Stimulated activated naive CD4-positive, alpha-beta T cell (primary cell): ENCODE results near the gene CCNB1.
"Not testable (repeated sequence)": the region's sequence is repeated elsewhere in the genome, so short reads cannot be mapped to it uniquely, and the experiment has no call there.

ENCODE experiments used
- DNase-seq, 6 experiments: peaks; one replicate each; lab custom pipeline; 2025; lab: John Stamatoyannopoulos, UW

CCNB1 gene

DNA sequence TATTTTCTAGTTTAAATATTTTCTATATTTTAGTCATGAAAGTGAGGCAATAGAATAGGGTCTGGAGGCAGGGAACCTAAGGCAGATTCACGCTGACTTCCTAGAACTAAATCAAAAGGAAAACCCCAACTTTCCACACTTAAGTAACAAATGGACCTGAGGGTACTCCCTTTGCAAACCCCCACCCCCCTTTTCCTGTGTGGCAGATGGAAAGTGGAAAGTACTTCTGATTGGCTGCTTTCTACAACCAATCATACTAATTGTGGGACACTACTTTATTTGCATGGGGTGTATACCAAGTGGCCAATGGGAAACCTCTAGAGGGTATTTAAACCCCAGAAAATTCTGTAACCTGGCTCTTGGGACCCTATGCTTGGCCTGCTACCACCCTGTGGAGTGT lies 17.7 kb downstream of the CCNB1 start:
- no peak for DNase-seq

DNA sequence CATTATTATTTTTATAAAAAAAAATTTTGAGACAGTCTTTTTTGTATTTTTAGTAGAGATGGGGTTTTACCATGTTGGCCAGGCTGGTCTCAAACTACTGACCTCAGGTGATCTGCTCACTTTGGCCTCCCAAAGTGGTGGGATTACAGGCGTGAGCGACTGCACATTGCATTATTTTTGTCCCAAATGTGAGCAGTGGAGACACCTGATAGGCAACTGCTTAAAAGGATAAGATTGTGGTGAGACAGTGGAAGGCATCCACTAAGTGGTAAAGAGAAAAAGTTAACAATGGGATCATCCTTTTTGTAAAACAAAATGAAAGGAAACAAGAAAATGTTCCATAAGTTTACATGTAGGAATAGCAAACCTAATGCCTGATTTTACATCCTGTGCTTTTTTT lies 20.4 kb downstream of the CCNB1 start:
- DNase-seq, result no peak

DNA sequence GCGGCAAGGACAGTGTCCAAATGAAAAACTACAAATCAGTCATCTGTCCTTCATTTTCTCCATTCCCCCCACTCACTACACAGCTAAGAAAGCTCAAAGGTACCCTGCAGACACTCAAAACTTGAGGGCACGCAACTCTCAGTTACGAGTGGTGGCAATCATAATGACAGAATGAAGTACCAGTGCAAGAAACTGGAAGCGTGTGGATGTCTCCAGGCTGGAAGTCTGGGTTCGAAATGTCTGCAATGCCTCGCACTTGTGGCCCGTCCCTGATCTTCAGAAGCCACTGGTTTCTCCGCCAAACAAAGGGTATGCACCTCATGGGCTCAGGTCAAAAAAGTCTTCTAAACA lies 21.8 kb downstream of the CCNB1 start:
- DNase-seq, result peak in 1 of 6 experiments; percentile 39

DNA sequence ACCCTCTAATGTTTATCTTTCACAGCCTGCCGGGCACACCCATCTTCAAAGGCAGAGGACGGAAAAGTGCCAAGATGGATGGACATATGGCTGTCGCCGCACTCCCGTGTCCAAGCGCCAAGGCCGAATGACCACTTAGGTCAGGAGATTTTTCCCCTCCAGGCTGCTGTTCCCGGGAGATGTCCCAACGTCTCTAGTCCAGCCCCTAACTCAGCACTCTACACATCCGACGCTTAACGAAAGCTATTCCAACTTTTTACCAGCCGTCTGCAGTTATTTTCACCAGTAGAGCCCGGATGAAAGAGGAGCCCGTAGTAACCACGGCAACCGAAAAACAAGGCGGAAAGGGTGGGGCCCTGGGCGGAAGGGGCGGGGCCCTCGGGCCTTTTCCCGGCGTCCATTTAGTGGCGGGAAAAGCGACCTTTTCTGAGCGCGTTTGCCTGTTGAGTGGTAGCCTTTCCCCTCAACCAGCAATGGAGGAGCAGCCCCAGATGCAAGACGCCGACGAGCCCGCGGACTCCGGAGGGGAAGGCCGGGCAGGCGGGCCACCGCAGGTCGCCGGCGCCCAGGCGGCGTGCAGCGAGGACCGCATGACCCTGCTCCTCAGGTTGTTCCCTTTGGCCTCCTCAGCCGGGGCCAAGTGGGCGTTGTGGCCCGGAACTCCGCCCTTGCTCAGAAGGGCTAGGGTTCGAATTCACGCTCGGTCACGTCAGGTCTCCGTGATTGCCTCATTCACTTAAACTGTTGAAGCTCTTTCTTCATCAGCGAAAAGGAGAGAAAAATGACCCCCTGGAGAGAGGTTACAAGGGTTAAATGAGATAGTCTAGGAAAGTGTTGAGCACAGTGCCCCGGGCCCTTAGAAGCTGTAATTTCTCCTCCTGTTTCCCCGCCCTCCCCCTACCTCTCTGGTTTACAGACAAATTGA lies 22.5 kb downstream of the CCNB1 start, which contains the start of gene CENPH:
Gene CENPH, plus strand, starts transcription at position 422 of the 925 bp plus-strand sequence. Its CDS starts 52 bp downstream, at position 474.
- DNase-seq, result peak; percentile 87 to 91 (median 88)

DNA sequence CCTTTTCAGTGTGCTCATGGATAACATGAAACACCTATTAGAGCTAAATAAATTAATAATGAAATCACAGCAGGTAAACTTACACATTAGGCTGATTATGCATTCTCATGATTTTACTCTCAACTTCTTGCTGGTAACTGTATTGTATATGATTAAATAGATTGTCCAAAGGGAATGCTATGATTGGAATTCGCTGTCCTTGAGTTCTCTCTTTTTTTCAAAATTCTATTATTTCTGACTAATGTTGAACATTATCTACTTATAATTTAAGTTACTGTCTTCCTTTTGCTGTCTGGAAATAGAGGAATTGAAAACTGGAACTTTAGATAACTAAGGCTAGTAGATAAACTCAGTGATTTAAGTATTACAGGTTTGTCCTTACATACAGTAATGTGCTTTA lies 35.5 kb downstream of the CCNB1 start:
- no peak for DNase-seq

DNA sequence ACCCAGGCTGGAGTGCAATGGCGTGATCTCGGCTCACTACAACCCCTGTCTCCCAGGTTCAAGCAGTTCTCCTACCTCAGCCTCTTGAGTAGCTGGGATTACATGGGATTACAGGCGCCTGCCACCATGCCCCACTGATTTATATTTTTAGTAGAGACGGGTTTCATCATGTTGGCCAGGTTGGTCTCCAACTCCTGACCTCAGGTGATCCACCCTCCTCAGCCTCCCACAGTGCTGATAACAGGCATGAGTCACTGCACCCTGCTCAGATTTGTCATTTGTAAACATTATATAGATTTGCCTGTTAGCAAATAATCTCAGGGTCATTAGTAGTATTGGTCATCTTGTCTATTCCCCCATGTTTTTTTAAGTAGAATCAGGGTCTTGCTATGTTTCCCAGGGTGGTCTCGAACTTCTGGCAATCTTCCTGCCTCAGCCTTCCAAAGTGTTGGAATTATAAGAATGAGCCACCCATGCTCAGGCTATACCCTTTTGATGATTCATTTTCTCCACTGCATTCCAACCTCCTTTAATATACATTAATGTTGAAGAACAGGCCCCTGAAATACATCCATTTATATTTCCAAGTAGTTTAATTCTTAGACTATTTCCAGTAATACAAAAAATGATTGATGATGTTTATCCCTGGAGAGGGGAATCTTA lies 39.7 kb downstream of the CCNB1 start:
- DNase-seq, result no peak

DNA sequence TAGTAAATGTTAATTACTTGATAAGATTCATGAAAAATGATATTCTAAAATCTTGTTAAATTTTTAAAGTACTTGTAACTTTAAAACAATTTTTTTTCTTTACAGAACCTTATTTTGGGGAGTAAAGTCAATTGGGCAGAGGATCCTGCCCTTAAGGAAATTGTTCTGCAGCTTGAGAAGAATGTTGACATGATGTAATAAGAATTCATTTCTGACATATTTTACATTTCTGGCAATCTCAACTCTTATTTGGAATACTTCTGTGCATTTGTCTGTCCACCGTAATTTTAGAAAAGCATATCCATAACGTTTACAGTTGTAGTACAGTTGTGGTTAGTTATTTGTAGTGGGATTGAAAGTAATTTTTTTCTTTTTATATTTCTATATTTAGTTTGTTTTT lies 42.7 kb downstream of the CCNB1 start:
- DNase-seq, result no peak

DNA sequence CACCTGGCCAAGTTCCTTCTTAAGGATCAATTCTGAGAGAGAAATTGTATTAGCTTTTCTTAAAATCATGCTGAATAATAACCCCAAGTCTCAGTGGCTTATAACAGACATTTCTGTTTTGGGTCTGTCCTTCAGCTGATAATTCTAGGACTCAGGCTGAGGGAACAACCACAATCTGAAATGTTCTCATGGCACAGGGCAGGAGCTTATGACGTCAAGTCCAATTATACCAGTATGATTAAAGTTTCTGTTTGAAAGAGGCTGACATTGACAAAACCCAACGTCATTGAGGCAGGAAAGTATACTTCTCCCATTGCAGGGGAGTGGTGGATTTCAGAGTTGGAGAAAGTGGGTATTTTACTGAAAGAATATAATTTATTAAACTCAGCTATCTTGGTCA lies 44.2 kb downstream of the CCNB1 start:
- DNase-seq, result no peak

DNA sequence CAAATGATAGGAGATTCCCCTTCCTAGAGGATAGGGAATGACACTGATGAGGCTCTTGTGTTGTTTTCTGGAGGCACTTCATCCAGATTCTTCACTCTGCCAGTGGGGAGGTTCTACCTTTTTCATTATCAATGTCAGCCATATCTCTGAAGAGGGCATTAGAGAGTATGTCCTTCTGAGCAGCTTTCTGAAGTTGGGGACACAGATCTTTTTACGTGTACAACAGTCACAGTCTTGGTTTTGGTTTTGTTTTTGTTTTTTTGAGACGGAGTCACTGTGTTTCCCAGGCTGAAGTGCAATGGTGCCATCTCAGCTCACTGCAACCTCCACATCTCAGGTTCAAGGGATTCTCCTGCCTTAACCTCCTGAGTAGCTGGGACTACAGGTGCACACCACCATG lies 45.1 kb downstream of the CCNB1 start:
- DNase-seq, result no peak

DNA sequence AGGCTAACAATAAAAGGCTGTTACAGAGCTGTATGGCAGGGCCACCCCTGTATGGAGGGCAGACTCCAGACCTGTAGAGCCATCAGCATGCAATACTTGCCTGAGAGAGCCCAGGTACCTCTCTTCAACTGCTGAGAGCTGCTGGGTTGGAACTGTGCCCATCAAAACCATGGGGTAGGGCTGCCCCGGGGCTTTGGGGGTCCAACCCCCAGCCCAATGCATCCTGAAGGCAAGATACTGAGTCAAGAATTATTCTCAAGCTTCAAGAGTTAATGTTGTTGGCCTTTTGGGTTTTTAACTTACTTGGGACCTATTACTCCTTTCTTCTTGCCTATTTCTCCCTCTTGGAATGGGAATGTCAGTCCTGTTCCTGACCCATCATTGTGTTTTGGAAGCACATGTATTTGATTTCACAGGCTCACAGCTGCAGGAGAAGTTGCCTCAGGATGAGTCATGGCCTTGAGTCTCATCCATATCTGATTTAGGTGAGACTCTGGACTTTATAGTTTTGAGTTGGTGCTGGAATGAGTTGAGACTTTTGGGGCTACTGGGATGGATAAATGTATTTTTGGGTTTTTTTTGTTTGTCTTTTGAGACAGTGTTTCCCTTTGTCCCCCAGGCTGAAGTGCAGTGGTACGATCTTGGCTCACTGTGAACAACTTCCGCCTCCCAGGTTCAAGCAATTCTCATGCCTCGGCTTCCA lies 46.7 kb downstream of the CCNB1 start:
- DNase-seq, result no peak

DNA sequence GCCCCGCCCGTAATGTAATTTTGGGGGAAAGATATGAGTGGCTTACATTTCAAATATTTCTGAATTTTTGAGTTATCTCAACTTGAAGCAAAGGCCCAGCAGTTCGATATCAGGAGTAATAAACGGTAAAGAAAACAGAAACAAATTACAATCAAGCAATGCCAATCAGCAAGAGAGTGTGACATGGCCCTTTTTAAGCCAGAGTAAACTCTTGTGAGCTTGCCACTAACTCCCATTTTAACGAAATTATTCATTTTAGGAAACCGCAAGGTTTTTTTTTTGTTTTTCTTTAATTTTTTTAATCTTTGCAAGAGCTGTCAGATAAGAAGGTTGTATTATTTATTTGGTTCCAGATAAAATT lies 50.2 kb downstream of the CCNB1 start:
- DNase-seq, result no peak

DNA sequence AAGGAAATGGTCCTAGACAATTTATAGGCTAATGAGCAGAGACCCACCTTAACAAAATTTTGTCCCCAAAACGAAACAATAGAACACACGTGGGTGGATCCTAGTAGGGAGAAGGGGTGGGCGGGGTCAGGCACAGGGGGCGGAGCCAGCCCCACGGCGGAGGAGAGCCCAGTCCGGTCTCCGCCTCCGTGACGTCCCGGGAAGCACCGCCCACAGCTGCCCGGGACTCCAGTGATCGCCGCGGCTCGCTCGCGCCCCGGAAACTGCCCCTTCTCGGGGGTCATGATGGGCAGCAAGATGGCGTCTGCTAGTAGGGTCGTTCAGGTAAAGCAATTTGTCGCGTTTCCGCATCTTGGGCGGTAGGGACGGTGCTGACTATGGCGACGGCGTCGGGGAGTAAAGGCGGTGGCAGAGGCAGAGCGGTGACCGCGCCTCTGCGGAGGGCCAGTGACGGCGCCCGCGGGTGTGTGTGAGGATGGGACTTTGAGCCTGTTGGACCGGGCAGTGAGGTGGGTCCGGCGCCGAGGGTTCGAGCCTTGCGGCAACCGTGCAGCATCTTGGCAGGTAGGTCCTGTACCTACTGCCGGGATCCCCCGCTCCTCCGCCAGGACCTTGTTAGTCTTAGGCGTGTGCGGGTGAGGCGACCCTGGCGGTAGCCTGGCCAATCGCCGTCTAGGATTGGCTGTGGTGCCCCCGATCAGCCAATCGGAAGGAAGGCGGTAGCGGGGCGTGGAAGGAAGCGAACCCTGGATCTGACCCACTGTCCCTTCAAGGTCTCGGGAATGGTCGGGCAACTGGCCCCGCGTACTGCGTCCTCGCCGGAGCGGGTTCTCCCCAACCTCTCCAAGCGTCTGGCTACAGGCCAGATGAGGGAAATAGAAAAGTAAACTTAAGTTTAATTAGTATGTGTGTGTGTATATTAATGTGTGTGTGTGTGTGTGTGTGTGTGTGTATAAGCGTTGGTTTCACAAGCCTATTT lies 50.9 kb downstream of the CCNB1 start:
- peak; percentile 86 to 95 (median 92) for DNase-seq

DNA sequence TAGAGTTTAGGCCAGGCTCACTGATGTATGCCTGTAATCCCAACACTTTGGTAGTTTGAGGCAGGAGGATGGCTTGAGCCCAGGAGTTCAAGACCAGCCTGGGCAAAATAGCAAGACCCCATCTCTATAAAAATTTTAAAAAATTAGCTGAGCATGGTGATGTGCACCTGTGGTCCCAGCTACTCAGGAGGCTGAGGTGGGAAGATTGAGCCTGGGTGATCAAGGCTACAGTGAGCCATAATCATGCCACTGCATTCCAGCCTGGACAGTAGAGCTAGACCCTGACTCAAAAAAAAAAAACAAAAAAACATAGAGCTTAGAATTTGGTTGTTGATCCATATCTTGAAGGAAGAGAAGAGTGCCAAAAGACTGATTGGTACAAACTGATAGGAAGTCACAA lies 53.0 kb downstream of the CCNB1 start:
- DNase-seq, result no peak

DNA sequence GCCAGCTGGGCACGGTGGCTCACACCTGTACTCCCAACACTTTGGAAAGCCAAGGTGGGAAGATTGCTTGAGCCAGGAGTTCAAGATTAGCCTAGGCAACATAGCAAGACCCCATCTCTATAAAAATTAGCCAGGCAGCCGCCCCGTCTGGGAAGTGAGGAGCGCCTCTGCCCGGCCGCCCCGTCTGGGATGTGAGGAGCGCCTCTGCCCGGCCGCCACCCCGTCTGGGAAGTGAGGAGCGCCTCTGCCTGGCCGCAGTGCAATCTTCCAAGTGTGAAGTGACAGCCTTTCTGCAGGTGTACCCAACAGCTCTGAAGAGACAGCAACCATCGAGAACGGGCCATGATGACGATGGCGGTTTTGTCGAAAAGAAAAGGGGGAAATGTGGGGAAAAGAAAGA lies 53.4 kb downstream of the CCNB1 start:
- DNase-seq, result not testable (repeated sequence)

DNA sequence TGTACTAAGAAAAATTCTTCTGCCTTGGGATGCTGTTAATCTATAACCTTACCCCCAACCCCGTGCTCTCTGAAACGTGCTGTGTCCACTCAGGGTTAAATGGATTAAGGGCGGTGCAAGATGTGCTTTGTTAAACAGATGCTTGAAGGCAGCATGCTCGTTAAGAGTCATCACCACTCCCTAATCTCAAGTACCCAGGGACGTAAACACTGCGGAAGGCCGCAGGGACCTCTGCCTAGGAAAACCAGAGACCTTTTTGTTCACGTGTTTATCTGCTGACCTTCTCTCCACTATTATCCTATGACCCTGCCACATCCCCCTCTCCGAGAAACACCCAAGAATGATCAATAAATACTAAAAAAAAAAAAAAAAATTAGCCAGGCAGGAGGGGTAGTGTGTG lies 53.9 kb downstream of the CCNB1 start:
- not testable (repeated sequence) for DNase-seq

DNA sequence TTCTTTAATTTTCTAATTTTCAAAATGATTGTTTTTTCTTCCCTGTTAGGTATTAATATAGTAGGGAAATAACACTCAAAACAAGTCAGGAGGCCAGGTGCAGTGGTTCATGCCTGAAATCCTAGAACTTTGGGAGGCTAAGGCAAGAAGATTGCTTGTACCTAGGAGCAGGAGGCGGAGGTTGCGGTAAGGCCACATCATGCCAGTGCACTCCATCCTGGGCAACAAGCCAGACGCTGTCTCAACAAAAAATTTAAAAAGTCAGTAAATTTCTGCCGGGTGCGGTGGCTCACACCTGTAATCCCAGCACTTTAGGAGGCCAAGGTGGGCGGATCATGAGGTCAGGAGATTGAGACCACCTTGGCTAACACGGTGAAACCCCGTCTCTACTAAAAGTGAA lies 57.6 kb downstream of the CCNB1 start:
- no peak for DNase-seq

DNA sequence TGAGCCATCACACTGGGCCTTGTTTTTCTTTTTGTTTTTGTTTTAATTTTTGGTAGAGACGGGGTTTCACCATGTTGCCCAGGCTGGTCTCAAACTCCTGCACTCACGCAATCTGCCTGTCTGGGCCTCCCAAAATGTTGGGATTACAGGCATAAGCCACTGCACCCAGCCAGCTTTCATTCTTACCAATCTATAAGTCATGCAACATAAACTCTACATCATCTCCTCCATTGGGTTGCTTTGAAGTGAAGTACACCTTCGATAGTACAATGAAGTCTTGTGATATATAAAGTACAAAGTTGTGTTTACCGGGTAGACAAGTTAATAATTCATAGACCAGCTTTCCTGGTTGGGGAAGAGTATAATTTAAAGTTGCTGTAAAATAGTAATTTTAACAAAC lies 58.9 kb downstream of the CCNB1 start:
- no peak for DNase-seq
